Spleen (tissue), 7 donors: ENCODE results near the gene TMEM144.

Experiments used
- CTCF ChIP-seq, 11 experiments: fragments of 200-600 bp in 7 of 11; fragments of 450-650 bp in 4 of 11; sonication (generic) in 4 of 11; IDR thresholded peaks in 8 of 11; conservative IDR thresholded peaks in 3 of 11; 1 replicate in 7 of 11; 2 replicates in 4 of 11; pipeline versions ENCODE4 v1.4.0 to v1.8.0; 2016 to 2021; ENCODE audit warnings: antibody characterized with exemption in 11 of 11, inconsistent platforms in 4 of 11, mild to moderate bottlenecking in 1 of 11
- POLR2A ChIP-seq, 3 donors: fragments of 450-650 bp; IDR thresholded peaks; one replicate each; pipeline ENCODE4 v1.5.1; 2017; ENCODE audit warnings: antibody characterized with exemption in 3 of 3, mild to moderate bottlenecking in 1 of 3
- POLR2AphosphoS5 ChIP-seq, 3 donors: sonication (generic); formaldehyde crosslinking; IDR thresholded peaks; one replicate each; pipeline ENCODE4 v1.5.1; 2017; ENCODE audit warnings: antibody characterized with exemption in 3 of 3
- donor health status: DM: no; HTN: no; CAD: no; lungs with moderate emphysema.
- donor health status: DM: no; HTN: no; CAD: no.
- donor health status: DM: no; HTN: no; CAD: no.

- no peak for TF ChIP-seq CTCF (IDR thresholded peaks at IDR 0.05 in 8 of 11, conservative IDR thresholded peaks at IDR 0.05 in 3 of 11)
- TF ChIP-seq POLR2AphosphoS5 (IDR thresholded peaks at IDR 0.05) = no peak
- no peak for TF ChIP-seq POLR2A (IDR thresholded peaks at IDR 0.05)
Measured at GRCh38 chr4:158280856-158281255, 70.6 kb downstream of the TMEM144 start.
